IMR-90 (cell line): Measurements from ENCODE around the gene RGS9.

Experiments used
- BHLHE40 ChIP-seq: fragments of 150-350 bp; IDR thresholded peaks from 2 replicates; pipeline ENCODE4 v1.6.1; 2016; ENCODE audit warnings: mild to moderate bottlenecking, low read depth, low read length
- FOS ChIP-seq: fragments of 150-350 bp; IDR thresholded peaks from 2 replicates; pipeline ENCODE4 v1.6.1; 2016; ENCODE audit warnings: low read depth, low read length
- MXI1 ChIP-seq: IDR thresholded peaks from 2 replicates; pipeline ENCODE4 v1.6.1; 2012; ENCODE audit warnings: low read depth, mild to moderate bottlenecking, low read length, moderate library complexity, borderline replicate concordance
- POLR2A ChIP-seq: IDR thresholded peaks from 2 replicates; pipeline ENCODE4 v1.6.1; 2012; ENCODE audit warnings: mild to moderate bottlenecking, low read depth, low read length
- SMC3 ChIP-seq: fragments of 150-350 bp; IDR thresholded peaks from 2 replicates; pipeline ENCODE4 v1.6.1; 2016; ENCODE audit warnings: low read depth, mild to moderate bottlenecking, antibody characterized with exemption, low read length, moderate library complexity
- USF2 ChIP-seq: fragments of 150-350 bp; IDR thresholded peaks from 2 replicates; pipeline ENCODE4 v1.6.1; 2017; ENCODE audit warnings: mild to moderate bottlenecking, antibody characterized with exemption, low read length, low read depth
- TF ChIP-seq, protein P1 (sequence below): conservative IDR thresholded peaks from 2 replicates; pipeline ENCODE4 v1.5.1; 2012; ENCODE audit warnings: mild to moderate bottlenecking, low read depth, low read length, improper control_type of control experiment
- TF ChIP-seq, protein P2 (sequence below): fragments of 150-350 bp; IDR thresholded peaks from 2 replicates; pipeline ENCODE4 v1.6.1; 2016; ENCODE audit warnings: low read depth, mild to moderate bottlenecking, low read length, moderate library complexity, borderline replicate concordance

GRCh38 chr17:65143889-65144604, 6.9 kb downstream of the RGS9 start:
- TF ChIP-seq, protein P1, sequence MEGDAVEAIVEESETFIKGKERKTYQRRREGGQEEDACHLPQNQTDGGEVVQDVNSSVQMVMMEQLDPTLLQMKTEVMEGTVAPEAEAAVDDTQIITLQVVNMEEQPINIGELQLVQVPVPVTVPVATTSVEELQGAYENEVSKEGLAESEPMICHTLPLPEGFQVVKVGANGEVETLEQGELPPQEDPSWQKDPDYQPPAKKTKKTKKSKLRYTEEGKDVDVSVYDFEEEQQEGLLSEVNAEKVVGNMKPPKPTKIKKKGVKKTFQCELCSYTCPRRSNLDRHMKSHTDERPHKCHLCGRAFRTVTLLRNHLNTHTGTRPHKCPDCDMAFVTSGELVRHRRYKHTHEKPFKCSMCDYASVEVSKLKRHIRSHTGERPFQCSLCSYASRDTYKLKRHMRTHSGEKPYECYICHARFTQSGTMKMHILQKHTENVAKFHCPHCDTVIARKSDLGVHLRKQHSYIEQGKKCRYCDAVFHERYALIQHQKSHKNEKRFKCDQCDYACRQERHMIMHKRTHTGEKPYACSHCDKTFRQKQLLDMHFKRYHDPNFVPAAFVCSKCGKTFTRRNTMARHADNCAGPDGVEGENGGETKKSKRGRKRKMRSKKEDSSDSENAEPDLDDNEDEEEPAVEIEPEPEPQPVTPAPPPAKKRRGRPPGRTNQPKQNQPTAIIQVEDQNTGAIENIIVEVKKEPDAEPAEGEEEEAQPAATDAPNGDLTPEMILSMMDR = no peak
- TF ChIP-seq FOS (no peak), SMC3 (no peak), USF2 (no peak), POLR2A (no peak), BHLHE40 (no peak), MXI1 (no peak)
- TF ChIP-seq, protein P2, sequence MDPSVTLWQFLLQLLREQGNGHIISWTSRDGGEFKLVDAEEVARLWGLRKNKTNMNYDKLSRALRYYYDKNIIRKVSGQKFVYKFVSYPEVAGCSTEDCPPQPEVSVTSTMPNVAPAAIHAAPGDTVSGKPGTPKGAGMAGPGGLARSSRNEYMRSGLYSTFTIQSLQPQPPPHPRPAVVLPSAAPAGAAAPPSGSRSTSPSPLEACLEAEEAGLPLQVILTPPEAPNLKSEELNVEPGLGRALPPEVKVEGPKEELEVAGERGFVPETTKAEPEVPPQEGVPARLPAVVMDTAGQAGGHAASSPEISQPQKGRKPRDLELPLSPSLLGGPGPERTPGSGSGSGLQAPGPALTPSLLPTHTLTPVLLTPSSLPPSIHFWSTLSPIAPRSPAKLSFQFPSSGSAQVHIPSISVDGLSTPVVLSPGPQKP = no peak
